Cardiac muscle cell (in vitro differentiated cells and primary cell): ENCODE data around the gene SYNRG. TPM values are rescaled to one million over a fixed set of nuclear protein-coding genes. Genes with fewer than 3 reads are reported as not detected.
"Not testable (repeated sequence)": the region's sequence is repeated elsewhere in the genome, so short reads cannot be mapped to it uniquely, and the experiment has no call there.

Experiments
- DNase-seq, 2 donors: peaks; one replicate each; pipeline versions ENCODE4 v3.0.0 to v3.0.0-alpha.2; 2010 to 2017; ENCODE audit warnings: low read depth in 1 of 2, low spot score in 1 of 2
- H3K27ac ChIP-seq: fragments of 200-600 bp; sonication (generic); 2 replicates; pipeline ENCODE4 v1.5.1; 2016
- H3K27me3 ChIP-seq: fragments of 200-600 bp; sonication (generic); 2 replicates; pipeline ENCODE4 v1.6.0; 2016; ENCODE audit warnings: control low read depth
- H3K36me3 ChIP-seq: fragments of 200-600 bp; sonication (generic); 2 replicates; pipeline ENCODE4 v1.5.1; 2016; ENCODE audit warnings: control low read depth
- H3K4me1 ChIP-seq: fragments of 200-600 bp; sonication (generic); 2 replicates; pipeline ENCODE4 v1.8.1; 2017; ENCODE audit warnings: low read depth, mild to moderate bottlenecking, mixed run types
- H3K4me3 ChIP-seq: fragments of 200-600 bp; sonication (generic); 2 replicates; pipeline ENCODE4 v1.5.1; 2016; ENCODE audit warnings: mild to moderate bottlenecking
- H3K9me3 ChIP-seq: fragments of 200-600 bp; sonication (generic); 2 replicates; pipeline ENCODE4 v1.5.1; 2017; ENCODE audit warnings: low read depth, mild to moderate bottlenecking, control low read depth
- polyA plus RNA-seq: library from polyadenylated mRNA; unstranded; fragments of >200 nt; fragmentation: Nextera tagmentation; extraction: Ambion mirVana; gene quantifications from 2 replicates; pipeline ENCODE4 v1.2.1, GENCODE V29; 2016
- total RNA-seq: library from RNA; depleted of rRNA; stranded (reverse); fragments of >200 nt; gene quantifications from 2 replicates; pipeline ENCODE4 v1.2.3, GENCODE V29; 2016
- TF ChIP-seq, protein P1 (sequence below): IDR thresholded peaks from 2 replicates; pipeline ENCODE4 v1.5.1; 2012; ENCODE audit warnings: low read depth, mild to moderate bottlenecking, low read length

Gene SYNRG
- total and polyA plus RNA-seq, 2 experiments from 2014 or later: 13.7 to 26.1 TPM

DNA sequence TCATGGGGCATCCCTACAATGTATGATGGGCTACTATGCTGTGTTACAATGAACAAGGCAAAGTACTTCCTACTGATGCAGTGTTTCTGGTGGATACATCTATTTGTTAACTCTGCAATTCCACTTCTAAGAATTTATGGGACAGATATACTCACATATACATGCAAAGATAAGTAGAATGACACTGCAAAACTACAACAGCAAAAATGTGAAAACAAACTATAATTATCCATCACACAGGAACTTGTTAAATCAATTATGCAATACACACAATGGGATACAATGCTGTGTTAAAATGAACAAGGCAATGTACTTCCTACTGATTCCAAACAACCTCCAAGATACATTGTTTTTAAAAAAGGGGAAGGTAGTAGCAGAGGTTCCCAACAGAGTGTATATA is 30.8 kb upstream of the SYNRG start:
- TF ChIP-seq, protein P1, sequence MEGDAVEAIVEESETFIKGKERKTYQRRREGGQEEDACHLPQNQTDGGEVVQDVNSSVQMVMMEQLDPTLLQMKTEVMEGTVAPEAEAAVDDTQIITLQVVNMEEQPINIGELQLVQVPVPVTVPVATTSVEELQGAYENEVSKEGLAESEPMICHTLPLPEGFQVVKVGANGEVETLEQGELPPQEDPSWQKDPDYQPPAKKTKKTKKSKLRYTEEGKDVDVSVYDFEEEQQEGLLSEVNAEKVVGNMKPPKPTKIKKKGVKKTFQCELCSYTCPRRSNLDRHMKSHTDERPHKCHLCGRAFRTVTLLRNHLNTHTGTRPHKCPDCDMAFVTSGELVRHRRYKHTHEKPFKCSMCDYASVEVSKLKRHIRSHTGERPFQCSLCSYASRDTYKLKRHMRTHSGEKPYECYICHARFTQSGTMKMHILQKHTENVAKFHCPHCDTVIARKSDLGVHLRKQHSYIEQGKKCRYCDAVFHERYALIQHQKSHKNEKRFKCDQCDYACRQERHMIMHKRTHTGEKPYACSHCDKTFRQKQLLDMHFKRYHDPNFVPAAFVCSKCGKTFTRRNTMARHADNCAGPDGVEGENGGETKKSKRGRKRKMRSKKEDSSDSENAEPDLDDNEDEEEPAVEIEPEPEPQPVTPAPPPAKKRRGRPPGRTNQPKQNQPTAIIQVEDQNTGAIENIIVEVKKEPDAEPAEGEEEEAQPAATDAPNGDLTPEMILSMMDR: no peak
- H3K9me3 ChIP-seq: no peaks in the 10 kb centered on the region
- no peak overlapping the region for H3K4me3 ChIP-seq
- peaks cover 2% of the 10 kb centered on the region for H3K27me3 ChIP-seq
- peaks cover 16% of the 10 kb centered on the region for H3K36me3 ChIP-seq
- no peak overlapping the region for H3K27ac ChIP-seq
- H3K4me1 ChIP-seq: peaks cover 5% of the 10 kb centered on the region
- no peak for DNase-seq

DNA sequence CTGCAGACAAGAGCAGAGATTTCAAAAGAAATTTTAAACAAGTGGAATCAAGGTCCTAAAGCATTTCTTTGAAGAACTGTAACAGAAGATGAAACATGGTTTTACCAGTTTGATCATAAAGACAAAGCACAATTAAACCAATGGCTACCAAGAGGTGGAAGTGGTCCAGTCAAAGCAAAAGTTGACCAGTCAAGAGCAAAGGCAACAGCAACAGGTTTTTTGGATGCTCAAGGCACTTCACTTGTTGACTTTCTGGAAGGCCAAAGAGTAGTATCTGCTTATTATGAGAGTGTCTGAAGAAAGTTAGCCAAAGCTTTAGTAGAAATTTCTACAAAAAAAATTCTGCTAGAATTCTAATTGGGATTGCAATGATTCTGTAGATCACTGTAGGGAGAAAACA is 28.7 kb upstream of the SYNRG start:
- DNase-seq: no peak
- H3K4me1 ChIP-seq: peaks cover 5% of the 10 kb centered on the region
- H3K36me3 ChIP-seq: peaks cover 19% of the 10 kb centered on the region
- H3K4me3 ChIP-seq: no peak overlapping the region
- TF ChIP-seq, protein P1: no peak
- no peaks in the 10 kb centered on the region for H3K9me3 ChIP-seq
- no peak overlapping the region for H3K27ac ChIP-seq
- no peaks in the 10 kb centered on the region for H3K27me3 ChIP-seq

DNA sequence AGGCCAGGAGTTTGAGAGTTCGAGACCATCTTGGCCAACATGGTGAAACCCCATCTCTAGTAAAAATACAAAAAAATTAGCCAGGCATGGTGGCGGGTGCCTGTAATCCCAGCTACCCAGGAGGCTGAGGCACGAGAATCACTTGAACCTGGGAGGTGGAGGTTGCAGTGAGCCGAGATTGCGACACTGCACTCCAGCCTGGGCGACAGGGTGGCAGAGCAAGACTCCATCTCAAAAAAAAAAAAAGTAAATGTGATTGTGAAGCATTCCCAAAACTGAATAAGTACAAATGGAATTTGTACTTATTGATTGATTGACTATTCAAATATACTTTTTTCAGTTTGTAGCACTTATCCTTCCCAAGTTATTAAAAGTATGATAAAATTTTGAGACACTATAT is 7.2 kb upstream of the SYNRG start:
- not testable (repeated sequence) for H3K4me1 ChIP-seq, H3K27me3 ChIP-seq, H3K27ac ChIP-seq, H3K9me3 ChIP-seq, H3K4me3 ChIP-seq, DNase-seq
- H3K36me3 ChIP-seq: peaks cover 77% of the 10 kb centered on the region

DNA sequence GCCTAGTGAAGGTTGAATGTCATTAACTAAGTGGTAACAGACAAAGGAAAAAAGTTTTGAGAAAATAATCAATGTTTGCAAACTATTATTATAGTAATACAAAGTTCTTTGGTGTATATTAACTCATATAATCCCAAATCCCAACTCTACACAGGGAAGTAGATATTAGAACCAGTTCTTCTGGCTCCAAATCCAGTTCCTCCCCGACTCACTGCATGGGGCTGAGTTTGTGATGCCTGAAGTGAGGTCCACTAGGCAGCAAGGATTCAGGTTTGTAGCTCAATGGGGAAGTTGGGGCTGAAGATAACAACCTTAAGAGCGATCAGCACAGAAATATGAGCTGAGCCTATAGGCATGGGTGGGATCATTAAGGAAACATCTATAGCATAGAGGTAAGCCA is 5.6 kb upstream of the SYNRG start:
- Histone ChIP-seq H3K4me3 (no peak overlapping the region), H3K27ac (no peak overlapping the region), H3K4me1 (peaks cover 1% of the 10 kb centered on the region), H3K9me3 (no peaks in the 10 kb centered on the region), H3K27me3 (no peaks in the 10 kb centered on the region), H3K36me3 (peaks cover 61% of the 10 kb centered on the region)
- no peak for DNase-seq
- TF ChIP-seq, protein P1: no peak

DNA sequence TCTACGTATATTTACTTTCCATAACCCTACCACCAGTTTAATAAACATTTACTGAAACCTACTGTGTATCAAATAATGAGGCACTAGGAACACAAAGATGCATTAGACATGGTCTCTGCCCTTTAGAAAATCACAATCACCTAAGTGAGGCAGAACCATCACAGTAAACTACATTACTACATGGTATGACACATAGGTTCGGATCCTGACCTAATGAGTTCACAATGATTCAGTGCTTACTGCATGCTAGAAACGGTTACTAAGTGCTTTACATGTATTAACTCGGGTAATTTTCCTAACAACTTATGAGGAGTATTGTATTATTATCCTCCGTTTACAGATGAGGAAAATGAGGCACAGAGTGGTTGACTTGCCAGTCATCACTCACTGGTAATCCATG is 5.2 kb upstream of the SYNRG start:
- peaks cover 3% of the 10 kb centered on the region for H3K4me1 ChIP-seq
- H3K4me3 ChIP-seq: no peak overlapping the region
- H3K9me3 ChIP-seq: no peaks in the 10 kb centered on the region
- peaks cover 56% of the 10 kb centered on the region for H3K36me3 ChIP-seq
- DNase-seq: no peak
- TF ChIP-seq, protein P1: no peak
- H3K27ac ChIP-seq: no peak overlapping the region
- H3K27me3 ChIP-seq: no peaks in the 10 kb centered on the region

DNA sequence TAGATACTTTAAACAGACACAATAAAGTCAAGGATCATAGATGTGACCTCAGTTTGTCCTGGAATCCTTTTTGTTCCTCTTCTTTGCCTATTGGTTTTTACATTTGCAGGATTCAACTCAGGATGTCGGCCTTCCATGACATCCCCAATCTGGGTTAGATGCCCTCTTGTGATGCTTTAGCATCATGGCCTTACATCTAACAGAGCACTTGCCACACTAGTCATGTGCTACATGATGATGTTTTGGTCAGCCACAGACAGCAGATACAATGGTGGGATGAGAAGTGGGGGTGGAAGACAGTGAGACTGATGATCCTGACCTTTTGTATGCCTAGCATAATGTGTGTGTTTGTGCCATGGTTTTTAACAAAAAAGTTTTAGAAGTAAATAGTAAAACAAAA is 1.8 kb upstream of the SYNRG start:
- H3K27me3 ChIP-seq: no peaks in the 10 kb centered on the region
- peak overlapping the region; percentile 22 for H3K27ac ChIP-seq
- H3K36me3 ChIP-seq: peaks cover 29% of the 10 kb centered on the region
- TF ChIP-seq, protein P1: no peak
- no peak overlapping the region for H3K4me3 ChIP-seq
- peaks cover 12% of the 10 kb centered on the region for H3K4me1 ChIP-seq
- DNase-seq: no peak
- no peaks in the 10 kb centered on the region for H3K9me3 ChIP-seq

DNA sequence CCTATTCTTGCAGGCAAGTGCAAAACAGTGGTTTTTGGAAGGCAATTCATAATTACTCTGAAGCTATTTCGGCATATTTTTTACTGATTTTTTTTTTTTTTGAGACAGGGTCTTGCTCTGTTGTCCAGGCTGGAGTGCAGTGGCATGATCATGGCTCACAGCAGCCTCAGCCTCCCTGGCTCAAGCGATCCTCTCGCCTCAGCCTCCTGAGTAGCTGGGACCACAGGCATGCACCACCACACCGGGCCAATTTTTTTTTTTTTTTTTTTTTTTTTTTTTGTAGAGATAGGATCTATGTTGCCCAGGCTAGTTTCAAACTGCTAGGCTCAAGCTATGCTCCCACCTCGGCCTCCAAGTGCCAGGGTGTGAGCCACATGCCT is 813 bp upstream of the SYNRG start:
- Histone ChIP-seq H3K4me3 (peak overlapping the region; percentile 78), H3K27ac (peak overlapping the region; percentile 92), H3K4me1 (peaks cover 12% of the 10 kb centered on the region), H3K36me3 (peaks cover 26% of the 10 kb centered on the region)
- DNase-seq, H3K27me3 ChIP-seq, H3K9me3 ChIP-seq: not testable (repeated sequence)
